Measurements from ENCODE around the gene SLC47A2.
"Not testable (repeated sequence)": the region's sequence is repeated elsewhere in the genome, so short reads cannot be mapped to it uniquely, and the experiment has no call there.

SLC47A2 gene

GRCh38 chr17:19706791-19707727, 9.3 kb downstream of the SLC47A2 start:
- DNase-seq, result no peak

- no peak for DNase-seq
These were observed 10.3 kb downstream of the SLC47A2 start for GRCh38 chr17:19705771-19706770.

DNA sequence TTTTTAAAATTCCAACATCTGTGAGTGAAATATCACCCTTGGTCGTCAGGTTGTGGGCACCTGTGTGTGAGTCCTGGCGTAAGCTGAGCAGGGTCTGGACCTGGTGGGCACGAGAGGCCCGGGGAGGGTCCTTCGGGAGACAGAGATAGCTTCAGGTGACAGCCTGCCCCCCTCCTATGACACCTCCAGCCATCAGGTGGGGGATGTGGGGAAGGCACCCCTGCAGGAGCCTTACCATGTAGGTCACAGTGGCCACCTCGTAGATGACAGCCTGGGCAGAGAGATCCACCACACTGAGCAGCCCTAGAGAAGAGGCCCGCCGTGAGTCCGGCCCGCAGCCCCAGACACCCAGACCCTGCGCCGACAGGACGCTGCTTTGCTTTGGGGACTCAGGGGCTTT, 11.2 kb downstream of the SLC47A2 start:
- no peak for DNase-seq

- peak; percentile 42 for DNase-seq
These were observed 12.4 kb downstream of the SLC47A2 start for GRCh38 chr17:19703828-19704613.

DNA sequence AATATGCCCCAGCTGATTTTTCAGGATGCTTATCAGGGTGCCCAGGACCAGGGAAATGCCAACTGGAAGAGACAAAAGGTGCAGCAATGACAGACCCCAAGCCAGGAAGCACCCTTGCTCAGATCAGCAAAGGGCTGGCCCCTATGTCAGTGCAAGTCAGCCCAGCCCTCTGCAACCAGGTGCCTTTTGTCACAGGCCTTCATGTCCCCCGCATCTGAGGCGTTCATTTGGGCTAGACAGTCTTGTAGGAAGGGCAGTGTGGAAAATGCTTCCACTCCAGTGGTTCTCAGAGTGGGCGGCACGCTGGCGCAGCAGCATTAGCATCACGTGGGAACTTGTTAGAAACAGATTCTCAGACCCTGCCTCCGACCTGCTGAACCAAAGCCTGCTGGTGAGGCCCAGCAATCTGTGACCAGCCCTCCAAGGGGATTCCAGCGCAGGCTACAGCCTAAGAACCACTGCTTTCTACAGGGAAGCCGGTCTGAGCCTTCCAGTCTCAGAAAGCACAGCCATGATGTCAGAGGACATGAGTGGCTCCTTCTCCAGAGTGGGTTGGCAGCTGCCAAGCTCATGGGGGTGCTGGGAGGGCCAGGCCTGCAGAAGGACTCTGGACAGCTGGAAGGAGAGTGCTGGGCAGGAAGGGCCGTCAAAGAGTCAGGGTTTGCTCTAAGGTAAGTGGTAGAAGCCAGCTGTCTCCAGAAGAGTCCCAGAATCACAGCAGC, 13.1 kb downstream of the SLC47A2 start:
- no peak for DNase-seq

GRCh38 chr17:19702217-19702641, 14.2 kb downstream of the SLC47A2 start:
- DNase-seq, result no peak

- DNase-seq, result no peak
These were observed 29.8 kb downstream of the SLC47A2 start for GRCh38 chr17:19686400-19687090.

- DNase-seq, result not testable (repeated sequence)
These were observed 31.3 kb downstream of the SLC47A2 start for GRCh38 chr17:19684909-19685580.

- DNase-seq, result no peak
These were observed 33.3 kb downstream of the SLC47A2 start for GRCh38 chr17:19683117-19683516.

GRCh38 chr17:19678581-19679453, 37.6 kb downstream of the SLC47A2 start:
- DNase-seq, result no peak

GRCh38 chr17:19677736-19678379, 38.5 kb downstream of the SLC47A2 start:
- no peak for DNase-seq

- DNase-seq, result no peak
These were observed 39.5 kb downstream of the SLC47A2 start for GRCh38 chr17:19676896-19677295.

DNA sequence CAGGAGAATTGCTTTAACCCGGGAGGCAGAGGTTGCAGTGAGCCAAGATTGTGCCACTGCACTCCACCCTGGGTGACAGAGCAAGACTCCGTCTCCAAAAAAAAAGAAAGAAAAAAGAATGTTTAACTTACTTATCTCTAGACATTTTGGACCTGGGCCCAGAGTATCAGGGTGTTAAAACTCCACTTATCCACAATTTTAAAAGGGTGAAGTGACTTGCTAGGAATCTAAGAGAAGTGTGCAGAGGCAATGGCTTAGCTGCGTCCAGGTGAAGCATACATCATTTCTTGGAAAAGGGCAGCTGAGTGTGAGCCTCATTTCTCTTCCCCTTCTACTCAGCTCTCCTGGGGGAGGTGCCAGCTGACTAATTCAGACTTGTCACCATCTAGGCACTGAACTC, 42.8 kb downstream of the SLC47A2 start:
- DNase-seq, result no peak

DNA sequence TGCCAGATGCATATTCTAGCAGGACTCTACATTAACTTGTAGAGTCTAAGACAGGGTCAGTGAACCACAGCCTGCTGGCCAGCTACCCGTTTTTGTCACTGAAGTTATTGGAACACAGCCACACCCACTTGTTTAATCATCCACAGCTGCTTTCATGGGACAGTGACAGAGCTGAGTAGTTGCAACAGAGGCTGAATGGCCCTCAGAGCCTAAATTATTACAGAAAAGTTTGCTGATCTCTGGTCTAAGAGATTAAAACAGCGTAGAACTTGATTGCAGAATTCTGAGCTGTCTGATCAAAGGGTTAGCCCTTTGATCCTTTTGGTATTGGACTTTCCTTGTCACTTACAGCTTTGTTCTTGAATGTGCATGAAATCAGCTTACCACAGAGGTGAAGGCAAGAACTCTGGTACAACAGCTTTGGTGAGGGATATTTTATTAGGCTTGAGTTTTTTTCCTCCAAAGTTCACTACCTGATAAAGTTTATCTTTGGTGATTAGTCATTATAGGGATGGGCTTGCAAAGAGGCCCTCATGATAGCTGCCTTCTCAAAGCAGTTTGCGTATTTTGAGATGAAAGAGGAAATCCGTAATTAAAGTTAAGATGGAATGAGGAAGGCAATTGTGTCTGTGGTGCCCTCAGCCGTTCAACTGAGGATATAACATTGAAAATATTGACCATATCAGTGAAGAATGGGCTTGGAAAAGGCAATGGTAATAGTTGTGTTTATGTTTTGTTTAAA, 44.2 kb downstream of the SLC47A2 start:
- no peak for DNase-seq

GRCh38 chr17:19671433-19671832, 45.0 kb downstream of the SLC47A2 start:
- no peak for DNase-seq

- DNase-seq, result no peak
These were observed 45.5 kb downstream of the SLC47A2 start for GRCh38 chr17:19670908-19671307.

GRCh38 chr17:19669680-19670079, 46.7 kb downstream of the SLC47A2 start:
- not testable (repeated sequence) for DNase-seq

DNA sequence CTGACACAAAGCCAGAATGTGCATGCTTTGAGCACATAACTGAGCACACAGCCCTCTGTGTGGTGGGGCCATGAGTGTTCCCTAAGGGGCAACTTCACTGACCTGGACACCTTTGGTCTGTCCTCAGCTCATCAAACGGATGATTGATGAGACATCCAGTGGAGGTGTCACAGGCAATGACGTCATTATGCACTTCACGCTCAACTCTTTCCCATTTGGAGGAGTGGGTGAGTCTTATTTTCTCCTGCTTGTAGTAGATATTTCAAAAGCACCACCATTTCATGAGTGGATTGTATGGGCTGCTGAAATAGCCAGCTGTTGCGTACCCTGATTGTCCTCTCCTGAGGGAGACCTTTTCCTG, 51.6 kb downstream of the SLC47A2 start:
- DNase-seq, result no peak

All from NCI-H226 (cell line).